Measurements from ENCODE around the gene CEP290.
"Not testable (repeated sequence)": the region's sequence is repeated elsewhere in the genome, so short reads cannot be mapped to it uniquely, and the experiment has no call there.

CEP290 gene

GRCh38 chr12:88139711-88140110, 2.2 kb downstream of the CEP290 start:
- DNase-seq = not testable (repeated sequence)

- DNase-seq = not testable (repeated sequence)
These were observed 8.7 kb downstream of the CEP290 start for GRCh38 chr12:88133181-88133580.

- no peak for DNase-seq
These were observed 9.5 kb downstream of the CEP290 start for GRCh38 chr12:88132392-88132791.

GRCh38 chr12:88127855-88128254, 14.0 kb downstream of the CEP290 start:
- no peak for DNase-seq

- no peak for DNase-seq
These were observed 14.8 kb downstream of the CEP290 start for GRCh38 chr12:88127099-88127498.

- DNase-seq = no peak
These were observed 19.2 kb downstream of the CEP290 start for GRCh38 chr12:88122666-88123065.

- no peak for DNase-seq
These were observed 28.0 kb downstream of the CEP290 start for GRCh38 chr12:88113871-88114270.

GRCh38 chr12:88111074-88111652, 30.7 kb downstream of the CEP290 start:
- peak; percentile 41 for DNase-seq

GRCh38 chr12:88108021-88108420, 33.9 kb downstream of the CEP290 start:
- DNase-seq = no peak

GRCh38 chr12:88093573-88093972, 48.3 kb downstream of the CEP290 start:
- DNase-seq = no peak

- peak; percentile 64 for DNase-seq
These were observed 49.1 kb downstream of the CEP290 start for GRCh38 chr12:88092771-88093170.

- DNase-seq = no peak
These were observed 57.7 kb downstream of the CEP290 start for GRCh38 chr12:88084210-88084609.

- DNase-seq = no peak
These were observed 58.3 kb downstream of the CEP290 start for GRCh38 chr12:88083634-88084033.

GRCh38 chr12:88081247-88081646, 60.6 kb downstream of the CEP290 start:
- no peak for DNase-seq

GRCh38 chr12:88067301-88067700, 74.6 kb downstream of the CEP290 start:
- DNase-seq = no peak

- no peak for DNase-seq
These were observed 78.5 kb downstream of the CEP290 start for GRCh38 chr12:88063375-88063774.

GRCh38 chr12:88062474-88062873, 79.4 kb downstream of the CEP290 start:
- DNase-seq = no peak

- no peak for DNase-seq
These were observed 83.2 kb downstream of the CEP290 start for GRCh38 chr12:88058719-88059077.

- DNase-seq = no peak
These were observed 83.7 kb downstream of the CEP290 start for GRCh38 chr12:88057994-88058718.

GRCh38 chr12:88056571-88056970, 85.3 kb downstream of the CEP290 start:
- DNase-seq = no peak

- DNase-seq = peak; percentile 23
These were observed 89.2 kb downstream of the CEP290 start for GRCh38 chr12:88052686-88053085.

- no peak for DNase-seq
These were observed 97.9 kb downstream of the CEP290 start for GRCh38 chr12:88044035-88044434.

GRCh38 chr12:88037770-88038169, 104.1 kb downstream of the CEP290 start:
- no peak for DNase-seq

- DNase-seq = no peak
These were observed 105.4 kb downstream of the CEP290 start for GRCh38 chr12:88036353-88036965.

- DNase-seq = no peak
These were observed 106.0 kb downstream of the CEP290 start for GRCh38 chr12:88035907-88036289.

Measured in NCI-H2171 treated with DMSO at 0.1 percent for 48 hours (cell line).